ENCODE measurements around the gene GATAD2A. TPM values are rescaled to one million over a fixed set of nuclear protein-coding genes. Genes with fewer than 3 reads are reported as not detected.

The GATAD2A gene
- total RNA-seq, 1 donor from 2014 or later: 82.6 TPM

DNA sequence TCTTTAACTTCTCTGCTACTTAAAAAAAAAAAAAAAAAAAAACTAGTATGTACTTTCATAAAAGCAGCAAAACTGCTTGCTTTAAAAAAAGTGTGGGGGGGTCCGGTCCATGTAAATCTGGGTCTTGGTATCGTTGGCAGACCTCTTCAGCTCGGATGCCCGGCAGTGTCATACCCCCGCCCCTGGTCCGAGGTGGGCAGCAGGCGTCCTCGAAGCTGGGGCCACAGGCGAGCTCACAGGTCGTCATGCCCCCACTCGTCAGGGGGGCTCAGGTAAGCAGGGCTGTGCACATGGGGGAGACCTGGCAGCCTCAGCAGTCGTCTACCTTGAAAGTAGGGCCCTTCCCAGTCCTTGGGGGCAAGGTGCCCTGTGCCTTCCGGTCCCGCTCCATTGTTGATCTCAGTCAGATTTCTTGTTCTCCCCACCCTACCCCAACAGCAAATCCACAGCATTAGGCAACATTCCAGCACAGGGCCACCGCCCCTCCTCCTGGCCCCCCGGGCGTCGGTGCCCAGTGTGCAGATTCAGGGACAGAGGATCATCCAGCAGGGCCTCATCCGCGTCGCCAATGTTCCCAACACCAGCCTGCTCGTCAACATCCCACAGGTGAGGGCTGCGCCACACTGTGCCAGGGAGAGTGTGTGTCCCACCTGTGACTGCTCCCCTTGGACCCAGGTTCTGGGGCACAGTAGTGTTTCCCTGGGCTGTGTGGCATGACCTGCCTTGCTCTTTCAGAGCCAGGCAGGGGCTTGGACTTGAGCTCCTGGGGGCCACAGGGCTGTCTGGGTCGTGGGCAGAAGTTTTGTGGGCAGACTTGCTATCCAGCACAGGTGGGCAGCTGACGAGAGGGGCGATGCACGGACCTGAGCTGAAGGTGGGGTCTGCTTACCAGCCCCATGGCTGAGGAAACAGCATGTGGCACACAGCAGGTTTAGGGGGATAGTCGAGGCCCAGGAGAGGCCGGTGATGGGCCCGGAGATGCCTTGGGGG lies 90.4 kb downstream of the GATAD2A start:
- Mint-ChIP-seq H3K9me3 (ENCODE audit: low read depth) (no peaks in the 10 kb centered on the region), H3K27me3 (ENCODE audit: low read depth) (no peaks in the 10 kb centered on the region), H3K4me3 (ENCODE audit: unreplicated experiment) (no peak overlapping the region), H3K36me3 (ENCODE audit: low read depth) (peaks cover 12% of the 10 kb centered on the region), H3K4me1 (ENCODE audit: low read depth) (no peaks in the 10 kb centered on the region), H3K27ac (ENCODE audit: unreplicated experiment) (no peak overlapping the region)
- TF ChIP-seq, protein P1, sequence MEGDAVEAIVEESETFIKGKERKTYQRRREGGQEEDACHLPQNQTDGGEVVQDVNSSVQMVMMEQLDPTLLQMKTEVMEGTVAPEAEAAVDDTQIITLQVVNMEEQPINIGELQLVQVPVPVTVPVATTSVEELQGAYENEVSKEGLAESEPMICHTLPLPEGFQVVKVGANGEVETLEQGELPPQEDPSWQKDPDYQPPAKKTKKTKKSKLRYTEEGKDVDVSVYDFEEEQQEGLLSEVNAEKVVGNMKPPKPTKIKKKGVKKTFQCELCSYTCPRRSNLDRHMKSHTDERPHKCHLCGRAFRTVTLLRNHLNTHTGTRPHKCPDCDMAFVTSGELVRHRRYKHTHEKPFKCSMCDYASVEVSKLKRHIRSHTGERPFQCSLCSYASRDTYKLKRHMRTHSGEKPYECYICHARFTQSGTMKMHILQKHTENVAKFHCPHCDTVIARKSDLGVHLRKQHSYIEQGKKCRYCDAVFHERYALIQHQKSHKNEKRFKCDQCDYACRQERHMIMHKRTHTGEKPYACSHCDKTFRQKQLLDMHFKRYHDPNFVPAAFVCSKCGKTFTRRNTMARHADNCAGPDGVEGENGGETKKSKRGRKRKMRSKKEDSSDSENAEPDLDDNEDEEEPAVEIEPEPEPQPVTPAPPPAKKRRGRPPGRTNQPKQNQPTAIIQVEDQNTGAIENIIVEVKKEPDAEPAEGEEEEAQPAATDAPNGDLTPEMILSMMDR (IDR thresholded peaks at IDR 0.05): no peak
- DNase-seq (ENCODE audit: low spot score): no peak

DNA sequence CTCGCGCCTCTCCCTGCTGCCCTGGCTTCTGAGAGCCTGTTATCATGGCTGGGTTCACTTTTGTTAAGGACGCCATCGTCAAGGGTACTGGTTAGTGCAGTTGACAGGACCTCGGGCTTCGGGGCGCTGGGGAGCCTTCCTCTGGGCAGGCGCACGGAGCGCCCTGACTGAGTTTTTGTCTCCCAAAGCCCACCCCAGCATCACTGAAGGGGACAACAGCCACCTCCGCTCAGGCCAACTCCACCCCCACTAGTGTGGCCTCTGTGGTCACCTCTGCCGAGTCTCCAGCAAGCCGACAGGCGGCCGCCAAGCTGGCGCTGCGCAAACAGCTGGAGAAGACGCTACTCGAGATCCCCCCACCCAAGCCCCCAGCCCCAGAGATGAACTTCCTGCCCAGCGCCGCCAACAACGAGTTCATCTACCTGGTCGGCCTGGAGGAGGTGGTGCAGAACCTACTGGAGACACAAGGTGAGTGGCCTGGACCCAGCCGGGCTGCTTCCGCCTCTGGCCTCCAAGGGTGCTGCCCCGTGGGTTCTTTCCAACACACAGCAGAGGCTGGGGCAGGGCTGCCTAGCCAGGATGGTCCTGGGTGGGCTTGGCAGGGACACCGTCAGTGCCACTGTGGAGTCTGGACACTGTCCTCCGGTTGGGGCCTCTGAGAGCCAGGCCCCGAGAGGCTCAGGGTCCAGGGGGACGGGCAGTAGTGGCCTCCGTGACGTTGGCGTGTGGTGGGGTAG lies 92.9 kb downstream of the GATAD2A start:
- Mint-ChIP-seq H3K9me3 (ENCODE audit: low read depth) (no peaks in the 10 kb centered on the region), H3K4me1 (ENCODE audit: low read depth) (no peaks in the 10 kb centered on the region), H3K36me3 (ENCODE audit: low read depth) (peaks cover 21% of the 10 kb centered on the region), H3K27me3 (ENCODE audit: low read depth) (no peaks in the 10 kb centered on the region), H3K4me3 (ENCODE audit: unreplicated experiment) (no peak overlapping the region), H3K27ac (ENCODE audit: unreplicated experiment) (no peak overlapping the region)
- TF ChIP-seq, protein P1 (IDR thresholded peaks at IDR 0.05): no peak
- no peak for DNase-seq (ENCODE audit: low spot score)

DNA sequence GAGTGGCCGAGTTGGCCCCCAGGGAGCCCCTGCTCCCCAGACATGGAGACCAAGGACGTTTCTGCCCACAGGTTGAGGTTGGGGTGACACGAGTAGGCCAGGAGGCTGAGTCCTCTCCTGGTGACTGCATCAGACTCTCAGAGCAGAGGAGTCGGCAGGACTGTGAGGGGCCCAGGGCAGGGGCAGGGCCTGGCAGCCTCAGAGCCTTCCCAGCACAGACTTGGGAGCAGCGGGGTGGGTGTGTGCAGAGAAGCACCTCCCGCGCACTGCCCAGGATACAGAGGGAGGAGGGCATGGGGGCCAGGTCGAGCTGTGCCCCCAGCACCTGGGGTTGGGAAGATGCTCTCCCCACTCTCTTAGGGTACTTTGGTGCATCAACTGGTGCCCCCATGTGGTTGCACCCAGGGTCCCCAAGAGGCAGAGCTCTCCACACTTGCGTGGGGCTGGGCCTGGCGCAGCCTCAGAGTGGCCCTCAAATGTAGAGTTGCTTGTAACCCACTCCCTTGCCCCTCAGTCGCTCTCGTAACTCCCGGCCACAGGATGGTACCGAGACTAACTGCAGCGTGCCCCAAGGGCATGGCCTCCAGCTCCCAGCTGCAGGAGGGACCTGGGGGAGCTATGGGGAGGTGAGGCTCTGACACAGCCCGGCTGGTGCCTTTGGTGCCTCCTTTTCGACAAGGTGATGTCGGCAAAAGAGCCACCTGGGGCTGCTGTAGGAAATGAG lies 94.0 kb downstream of the GATAD2A start:
- no peaks in the 10 kb centered on the region for H3K4me1 Mint-ChIP-seq (ENCODE audit: low read depth)
- DNase-seq (ENCODE audit: low spot score): no peak
- no peaks in the 10 kb centered on the region for H3K27me3 Mint-ChIP-seq (ENCODE audit: low read depth)
- peaks cover 21% of the 10 kb centered on the region for H3K36me3 Mint-ChIP-seq (ENCODE audit: low read depth)
- no peak overlapping the region for H3K4me3 Mint-ChIP-seq (ENCODE audit: unreplicated experiment)
- H3K27ac Mint-ChIP-seq (ENCODE audit: unreplicated experiment): no peak overlapping the region
- TF ChIP-seq, protein P1 (IDR thresholded peaks at IDR 0.05): no peak
- no peaks in the 10 kb centered on the region for H3K9me3 Mint-ChIP-seq (ENCODE audit: low read depth)

DNA sequence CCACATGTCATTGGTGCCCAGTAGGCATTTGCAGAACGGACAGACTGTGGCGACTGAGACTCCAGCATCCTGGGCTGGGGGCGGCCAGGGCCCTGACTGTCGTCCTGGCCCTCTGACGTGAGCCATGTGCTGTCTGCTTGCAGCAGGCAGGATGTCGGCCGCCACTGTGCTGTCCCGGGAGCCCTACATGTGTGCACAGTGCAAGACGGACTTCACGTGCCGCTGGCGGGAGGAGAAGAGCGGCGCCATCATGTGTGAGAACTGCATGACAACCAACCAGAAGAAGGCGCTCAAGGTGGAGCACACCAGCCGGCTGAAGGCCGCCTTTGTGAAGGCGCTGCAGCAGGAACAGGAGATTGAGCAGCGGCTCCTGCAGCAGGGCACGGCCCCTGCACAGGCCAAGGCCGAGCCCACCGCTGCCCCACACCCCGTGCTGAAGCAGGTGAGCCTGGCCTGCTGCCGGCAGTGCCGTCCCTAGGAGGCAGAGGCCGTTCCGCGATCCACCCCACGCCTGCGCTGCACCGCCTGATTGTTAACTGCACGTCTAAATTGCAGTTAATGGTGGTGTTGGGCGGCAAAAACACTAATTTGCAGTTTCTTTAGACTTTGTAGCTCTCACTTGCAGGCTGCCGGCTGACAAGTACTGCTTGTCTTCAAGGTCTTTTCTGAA lies 95.6 kb downstream of the GATAD2A start:
- Mint-ChIP-seq H3K9me3 (ENCODE audit: low read depth) (no peaks in the 10 kb centered on the region), H3K27me3 (ENCODE audit: low read depth) (no peaks in the 10 kb centered on the region), H3K4me3 (ENCODE audit: unreplicated experiment) (no peak overlapping the region), H3K4me1 (ENCODE audit: low read depth) (no peaks in the 10 kb centered on the region), H3K36me3 (ENCODE audit: low read depth) (peaks cover 19% of the 10 kb centered on the region), H3K27ac (ENCODE audit: unreplicated experiment) (no peak overlapping the region)
- TF ChIP-seq, protein P1 (IDR thresholded peaks at IDR 0.05): no peak
- no peak for DNase-seq (ENCODE audit: low spot score)
